Fibroblast of lung (primary cell): ENCODE data around the gene OR5M10. TPM values are rescaled to one million over a fixed set of nuclear protein-coding genes. Genes with fewer than 3 reads are reported as not detected.

Experiments
- DNase-seq, 2 donors: peaks; one replicate each; pipeline versions ENCODE4 v3.0.0 to v3.0.0-alpha.2; 2010; ENCODE audit warnings: low read depth in 2 of 2
- H2AFZ ChIP-seq: 2 replicates; pipeline ENCODE4 v1.5.1; 2012; ENCODE audit warnings: low read length, control low read depth, inconsistent platforms
- H3K27ac ChIP-seq: 2 replicates; pipeline ENCODE4 v1.5.1; 2011; ENCODE audit warnings: low read length, control low read depth; ENCODE audit not compliant: insufficient read depth
- H3K27me3 ChIP-seq: 2 replicates; pipeline ENCODE4 v1.5.1; 2011; ENCODE audit warnings: mild to moderate bottlenecking, low read length; ENCODE audit not compliant: control insufficient read depth, insufficient read depth
- H3K36me3 ChIP-seq: 2 replicates; pipeline ENCODE4 v1.5.1; 2011; ENCODE audit warnings: low read length; ENCODE audit not compliant: control insufficient read depth, insufficient read depth
- H3K4me1 ChIP-seq: 2 replicates; pipeline ENCODE4 v1.5.1; 2011; ENCODE audit warnings: low read length; ENCODE audit not compliant: control insufficient read depth, insufficient read depth; ENCODE audit errors: extremely low read depth
- H3K4me2 ChIP-seq: 2 replicates; pipeline ENCODE4 v1.5.1; 2011; ENCODE audit warnings: low read length, control low read depth; ENCODE audit not compliant: insufficient read depth; ENCODE audit errors: extremely low read depth
- H3K4me3 ChIP-seq, 4 experiments: fragments of 200-600 bp in 1 of 4; sonication (generic) in 1 of 4; replicated peaks in 1 of 4; 2 replicates each; pipeline ENCODE4 v1.5.1; 2011 to 2016; ENCODE audit warnings: low read length in 4 of 4, low read depth in 3 of 4, mild to moderate bottlenecking in 3 of 4, control low read depth in 2 of 4, inconsistent platforms in 1 of 4, mixed read lengths in 1 of 4; ENCODE audit not compliant: insufficient read depth in 1 of 4; ENCODE audit errors: control extremely low read depth in 1 of 4
- H3K79me2 ChIP-seq: 2 replicates; pipeline ENCODE4 v1.5.1; 2012; ENCODE audit warnings: mild to moderate bottlenecking, low read length, inconsistent platforms; ENCODE audit not compliant: control insufficient read depth, insufficient read depth
- H3K9ac ChIP-seq: 2 replicates; pipeline ENCODE4 v1.5.1; 2011; ENCODE audit warnings: mild to moderate bottlenecking, low read length, control low read depth; ENCODE audit not compliant: insufficient read depth
- H3K9me3 ChIP-seq: 2 replicates; pipeline ENCODE4 v1.5.1; 2012; ENCODE audit warnings: low read depth, low read length; ENCODE audit not compliant: control insufficient read depth, insufficient read depth
- H4K20me1 ChIP-seq: 2 replicates; pipeline ENCODE4 v1.5.1; 2011; ENCODE audit warnings: low read length; ENCODE audit not compliant: control insufficient read depth, insufficient read depth; ENCODE audit errors: extremely low read depth
- EZH2 ChIP-seq: IDR thresholded peaks from 2 replicates; pipeline ENCODE4 v1.5.1; 2012; ENCODE audit warnings: low read length, control low read depth, mild to moderate bottlenecking; ENCODE audit errors: missing control alignments
- polyA plus RNA-seq, 2 donors: library from polyadenylated mRNA; depleted of rRNA in 1 of 2; stranded (reverse) in 1 of 2; unstranded in 1 of 2; fragments of >200 nt; gene quantifications; 2 replicates each; pipeline ENCODE4 v1.2.1, GENCODE V29; 2011 to 2012; ENCODE audit warnings: missing spikeins in 1 of 2
- total RNA-seq: library from RNA; depleted of rRNA; stranded (reverse); fragments of >200 nt; gene quantifications from 2 replicates; pipeline ENCODE4 v1.2.1, GENCODE V29; 2014
- TF ChIP-seq, protein P1 (sequence below), 2 donors: IDR thresholded peaks in 1 of 2; conservative IDR thresholded peaks in 1 of 2; 1 replicate in 1 of 2; 2 replicates in 1 of 2; pipeline ENCODE4 v1.5.1; 2011 to 2012; ENCODE audit warnings: low read length in 2 of 2, control low read depth in 1 of 2, inconsistent platforms in 1 of 2, low read depth in 1 of 2, mild to moderate bottlenecking in 1 of 2

OR5M10 gene
- total and polyA plus RNA-seq, 2 donors (not counting 1 experiment from before 2014, with no cell fraction given): not detected

DNA sequence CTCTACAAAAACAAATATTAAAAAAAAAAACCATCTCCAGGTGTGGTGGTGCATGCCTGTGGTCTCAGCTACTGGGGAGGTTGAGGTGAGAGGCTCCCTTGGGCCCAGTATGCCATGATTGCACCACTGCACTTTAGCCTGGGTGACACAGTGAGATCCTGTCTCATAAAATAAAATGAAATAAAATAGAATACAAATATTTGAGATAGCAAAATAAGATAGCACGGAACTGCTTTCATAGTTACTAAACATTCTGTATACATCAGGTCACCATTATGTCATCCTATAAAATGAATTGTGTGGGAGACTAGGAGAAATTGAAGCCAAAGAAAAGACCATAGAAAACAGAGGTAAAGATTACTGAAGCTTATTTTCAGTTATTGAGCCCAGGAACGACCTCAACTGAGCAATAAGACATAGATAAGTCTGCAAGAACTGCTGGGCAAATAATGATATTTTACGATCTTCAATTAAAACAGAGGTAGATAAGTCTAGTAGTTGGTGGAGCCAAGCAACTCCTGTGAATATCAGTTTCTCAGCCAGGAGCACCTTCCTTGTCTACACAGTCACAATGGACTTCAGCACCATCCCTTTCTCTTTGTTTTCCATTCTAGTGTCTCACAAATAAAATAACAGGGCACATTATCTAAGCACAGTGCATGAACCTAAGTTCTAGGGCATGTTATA is 44.3 kb downstream of the OR5M10 start:
- Histone ChIP-seq H3K27me3 (no peaks in the 10 kb centered on the region), H3K27ac (no peak overlapping the region), H3K79me2 (no peaks in the 10 kb centered on the region), H3K4me1 (no peaks in the 10 kb centered on the region), H3K9me3 (no peaks in the 10 kb centered on the region), H3K9ac (no peak overlapping the region), H2AFZ (no peak overlapping the region), H3K4me2 (no peak overlapping the region), H4K20me1 (no peaks in the 10 kb centered on the region), H3K4me3 (no peak overlapping the region), H3K36me3 (no peaks in the 10 kb centered on the region)
- DNase-seq: no peak
- TF ChIP-seq, protein P1, sequence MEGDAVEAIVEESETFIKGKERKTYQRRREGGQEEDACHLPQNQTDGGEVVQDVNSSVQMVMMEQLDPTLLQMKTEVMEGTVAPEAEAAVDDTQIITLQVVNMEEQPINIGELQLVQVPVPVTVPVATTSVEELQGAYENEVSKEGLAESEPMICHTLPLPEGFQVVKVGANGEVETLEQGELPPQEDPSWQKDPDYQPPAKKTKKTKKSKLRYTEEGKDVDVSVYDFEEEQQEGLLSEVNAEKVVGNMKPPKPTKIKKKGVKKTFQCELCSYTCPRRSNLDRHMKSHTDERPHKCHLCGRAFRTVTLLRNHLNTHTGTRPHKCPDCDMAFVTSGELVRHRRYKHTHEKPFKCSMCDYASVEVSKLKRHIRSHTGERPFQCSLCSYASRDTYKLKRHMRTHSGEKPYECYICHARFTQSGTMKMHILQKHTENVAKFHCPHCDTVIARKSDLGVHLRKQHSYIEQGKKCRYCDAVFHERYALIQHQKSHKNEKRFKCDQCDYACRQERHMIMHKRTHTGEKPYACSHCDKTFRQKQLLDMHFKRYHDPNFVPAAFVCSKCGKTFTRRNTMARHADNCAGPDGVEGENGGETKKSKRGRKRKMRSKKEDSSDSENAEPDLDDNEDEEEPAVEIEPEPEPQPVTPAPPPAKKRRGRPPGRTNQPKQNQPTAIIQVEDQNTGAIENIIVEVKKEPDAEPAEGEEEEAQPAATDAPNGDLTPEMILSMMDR (conservative IDR thresholded peaks at IDR 0.05 in 1 of 2, IDR thresholded peaks at IDR 0.05 in 1 of 2; ENCODE audit: low read depth in 1 of 2, low read length in 2 of 2): no peak
- TF ChIP-seq EZH2: no peak

GRCh38 chr11:56531856-56532255 is 45.7 kb downstream of the OR5M10 start:
- H3K36me3 ChIP-seq: no peaks in the 10 kb centered on the region
- H3K27ac ChIP-seq: no peak overlapping the region
- no peaks in the 10 kb centered on the region for H4K20me1 ChIP-seq
- H3K9me3 ChIP-seq: no peaks in the 10 kb centered on the region
- H3K4me1 ChIP-seq: no peaks in the 10 kb centered on the region
- H3K27me3 ChIP-seq: no peaks in the 10 kb centered on the region
- no peak for DNase-seq
- H3K79me2 ChIP-seq: no peaks in the 10 kb centered on the region
- H3K4me2 ChIP-seq: no peak overlapping the region
- H3K4me3 ChIP-seq: no peak overlapping the region
- H2AFZ ChIP-seq: no peak overlapping the region
- H3K9ac ChIP-seq: no peak overlapping the region
- TF ChIP-seq, protein P1 (conservative IDR thresholded peaks at IDR 0.05 in 1 of 2, IDR thresholded peaks at IDR 0.05 in 1 of 2; ENCODE audit: low read depth in 1 of 2, low read length in 2 of 2): no peak
- no peak for TF ChIP-seq EZH2

Other genes with a start within 250 kb of the OR5M10 start
- not detected in 2 replicates for gene OR8K1, start 231.7 kb downstream of the OR5M10 start, total RNA-seq
- gene OR8K1, start 231.7 kb downstream of the OR5M10 start, polyA plus RNA-seq: not detected in 2 replicates
- gene OR8J1, start 223.4 kb downstream of the OR5M10 start, total RNA-seq: not detected in 2 replicates
- not detected in 2 replicates for gene OR8J1, start 223.4 kb downstream of the OR5M10 start, polyA plus RNA-seq
- gene OR8U1, start 202.1 kb downstream of the OR5M10 start, total RNA-seq: not detected in 2 replicates
- gene OR8U1, start 202.1 kb downstream of the OR5M10 start, polyA plus RNA-seq: not detected in 2 replicates
- not detected in 2 replicates for gene OR5AL1, start 165.0 kb downstream of the OR5M10 start, total RNA-seq
- not detected in 2 replicates for gene OR5AL1, start 165.0 kb downstream of the OR5M10 start, polyA plus RNA-seq
- gene OR5M3, start 104.4 kb downstream of the OR5M10 start, total RNA-seq: not detected in 2 replicates
- gene OR5M3, start 104.4 kb downstream of the OR5M10 start, polyA plus RNA-seq: not detected in 2 replicates
- not detected in 2 replicates for gene OR5M8, start 86.4 kb downstream of the OR5M10 start, total RNA-seq
- gene OR5M8, start 86.4 kb downstream of the OR5M10 start, polyA plus RNA-seq: not detected in 2 replicates
- gene OR5M11, start 34.5 kb downstream of the OR5M10 start, total RNA-seq: not detected in 2 replicates
- not detected in 2 replicates for gene OR5M11, start 34.5 kb downstream of the OR5M10 start, polyA plus RNA-seq
- not detected in 2 replicates for gene OR5M1, start 37.2 kb upstream of the OR5M10 start, total RNA-seq
- not detected in 2 replicates for gene OR5M1, start 37.2 kb upstream of the OR5M10 start, polyA plus RNA-seq
- not detected in 2 replicates for gene OR5AP2, start 64.7 kb upstream of the OR5M10 start, total RNA-seq
- gene OR5AP2, start 64.7 kb upstream of the OR5M10 start, polyA plus RNA-seq: not detected in 2 replicates
- not detected in 2 replicates for gene OR5AR1, start 86.0 kb upstream of the OR5M10 start, total RNA-seq
- gene OR5AR1, start 86.0 kb upstream of the OR5M10 start, polyA plus RNA-seq: not detected in 2 replicates
- gene OR9G1, start 121.4 kb upstream of the OR5M10 start, total RNA-seq: not detected in 2 replicates
- gene OR9G1, start 121.4 kb upstream of the OR5M10 start, polyA plus RNA-seq: not detected in 2 replicates
- not detected in 2 replicates for gene OR9G4, start 171.0 kb upstream of the OR5M10 start, total RNA-seq
- not detected in 2 replicates for gene OR9G4, start 171.0 kb upstream of the OR5M10 start, polyA plus RNA-seq